Cortex of kidney (tissue), 1 donor: Measurements from ENCODE around the gene PIGH.
"Not testable (repeated sequence)": the region's sequence is repeated elsewhere in the genome, so short reads cannot be mapped to it uniquely, and the experiment has no call there.

Source experiments
- DNase-seq: peaks from one replicate; lab custom pipeline; 2025; lab: John Stamatoyannopoulos, UW

PIGH gene

DNA sequence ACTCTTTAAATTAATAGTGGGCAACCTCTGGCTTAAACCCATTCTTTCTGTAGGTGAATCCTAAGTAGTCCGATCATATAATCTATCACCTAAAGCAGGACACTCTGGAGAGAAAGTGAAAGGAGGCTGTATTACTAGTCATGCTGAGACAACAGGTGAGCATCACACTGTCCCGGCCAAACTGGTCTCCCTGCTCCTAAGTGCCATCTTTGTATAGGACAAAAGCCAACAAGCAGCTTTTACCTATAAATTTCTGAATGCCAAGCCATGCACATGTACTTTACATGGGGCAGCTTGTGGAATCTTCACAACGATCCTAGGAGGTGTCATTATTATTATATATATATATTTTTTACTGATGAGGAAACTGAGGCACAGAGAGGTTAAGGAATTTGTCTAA, 48.9 kb downstream of the PIGH start:
- DNase-seq, result no peak

DNA sequence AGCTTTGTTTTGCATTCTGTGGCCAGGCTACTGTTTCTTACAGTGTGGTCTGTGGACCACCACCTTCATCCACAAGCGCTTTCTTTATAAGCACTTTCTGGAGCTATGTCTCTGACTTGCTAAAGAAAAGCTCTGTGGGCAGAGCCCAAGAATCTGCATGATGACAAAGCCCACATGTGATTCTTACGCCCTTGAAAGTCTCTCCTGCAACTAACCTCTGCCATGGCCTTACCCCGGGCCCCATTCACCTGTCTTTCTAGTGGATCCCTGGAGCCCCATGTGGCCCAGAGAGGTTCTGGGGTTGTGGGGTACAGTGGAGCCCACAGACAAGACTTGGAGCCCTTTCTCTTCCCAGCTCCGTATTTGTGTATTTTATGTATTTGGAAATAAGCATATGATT, 50.3 kb downstream of the PIGH start:
- no peak for DNase-seq

DNA sequence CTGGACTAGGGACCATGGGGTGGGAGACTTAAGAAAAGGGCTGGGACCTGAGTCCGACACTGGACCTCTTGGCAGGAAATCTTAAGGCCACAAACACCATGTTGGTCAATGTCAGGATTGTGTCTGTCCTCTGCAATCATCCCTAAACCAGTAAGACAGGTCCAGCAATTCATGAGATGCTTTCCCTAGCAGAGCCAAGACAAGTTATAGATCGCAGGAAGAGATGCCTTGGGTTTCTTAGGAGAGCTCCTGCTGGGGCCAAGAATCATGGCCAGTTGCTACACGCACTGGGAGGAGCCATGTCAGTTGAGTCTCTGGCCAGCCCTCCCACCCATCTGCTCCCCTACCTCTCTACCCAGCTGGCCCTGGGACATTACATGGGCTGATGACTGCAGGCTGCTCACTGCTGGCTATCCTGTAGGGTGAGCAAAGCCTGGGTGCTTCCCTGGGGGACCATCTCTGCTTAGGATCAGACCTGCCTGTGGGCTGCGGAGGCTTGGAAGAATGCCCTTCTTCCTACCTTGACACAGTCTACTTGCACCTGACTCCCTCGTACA, 52.8 kb downstream of the PIGH start:
- no peak for DNase-seq

DNA sequence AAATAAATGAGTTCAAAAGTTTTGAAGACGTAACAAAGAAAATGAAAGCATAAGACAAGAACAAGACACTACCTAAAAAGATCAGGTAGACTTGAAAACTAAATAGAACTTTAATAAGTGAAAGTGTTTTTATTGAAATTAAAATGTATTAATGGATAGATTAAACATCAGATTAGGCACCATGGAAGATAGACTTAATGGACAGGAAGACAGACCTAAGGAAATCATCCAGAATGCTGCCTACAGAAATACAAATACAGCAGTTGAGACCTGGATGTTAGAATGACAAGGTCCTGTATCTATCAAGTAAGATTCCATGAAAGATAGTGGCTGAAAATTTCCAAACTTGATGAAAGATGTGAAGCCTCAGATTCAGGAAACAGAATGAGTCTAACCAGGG, 55.5 kb downstream of the PIGH start:
- DNase-seq, result no peak

DNA sequence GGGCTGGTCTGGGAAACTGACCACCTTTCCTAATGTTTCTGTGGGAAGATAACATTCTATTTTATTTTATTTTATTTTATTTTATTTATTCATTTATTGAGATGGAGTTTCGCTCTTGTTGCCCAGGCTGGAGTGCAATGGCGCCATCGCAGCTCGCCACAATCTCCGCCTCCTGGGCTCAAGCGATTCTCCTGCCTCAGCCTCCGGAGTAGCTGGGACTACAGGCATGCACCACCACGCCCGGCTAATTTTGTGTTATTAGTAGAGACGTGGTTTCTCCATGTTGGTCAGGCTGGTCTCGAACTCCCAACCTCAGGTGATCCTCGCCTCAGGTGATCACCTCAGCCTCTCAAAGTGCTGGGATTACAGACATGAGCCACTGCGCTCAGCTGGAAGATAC, 57.4 kb downstream of the PIGH start:
- DNase-seq, result not testable (repeated sequence)

DNA sequence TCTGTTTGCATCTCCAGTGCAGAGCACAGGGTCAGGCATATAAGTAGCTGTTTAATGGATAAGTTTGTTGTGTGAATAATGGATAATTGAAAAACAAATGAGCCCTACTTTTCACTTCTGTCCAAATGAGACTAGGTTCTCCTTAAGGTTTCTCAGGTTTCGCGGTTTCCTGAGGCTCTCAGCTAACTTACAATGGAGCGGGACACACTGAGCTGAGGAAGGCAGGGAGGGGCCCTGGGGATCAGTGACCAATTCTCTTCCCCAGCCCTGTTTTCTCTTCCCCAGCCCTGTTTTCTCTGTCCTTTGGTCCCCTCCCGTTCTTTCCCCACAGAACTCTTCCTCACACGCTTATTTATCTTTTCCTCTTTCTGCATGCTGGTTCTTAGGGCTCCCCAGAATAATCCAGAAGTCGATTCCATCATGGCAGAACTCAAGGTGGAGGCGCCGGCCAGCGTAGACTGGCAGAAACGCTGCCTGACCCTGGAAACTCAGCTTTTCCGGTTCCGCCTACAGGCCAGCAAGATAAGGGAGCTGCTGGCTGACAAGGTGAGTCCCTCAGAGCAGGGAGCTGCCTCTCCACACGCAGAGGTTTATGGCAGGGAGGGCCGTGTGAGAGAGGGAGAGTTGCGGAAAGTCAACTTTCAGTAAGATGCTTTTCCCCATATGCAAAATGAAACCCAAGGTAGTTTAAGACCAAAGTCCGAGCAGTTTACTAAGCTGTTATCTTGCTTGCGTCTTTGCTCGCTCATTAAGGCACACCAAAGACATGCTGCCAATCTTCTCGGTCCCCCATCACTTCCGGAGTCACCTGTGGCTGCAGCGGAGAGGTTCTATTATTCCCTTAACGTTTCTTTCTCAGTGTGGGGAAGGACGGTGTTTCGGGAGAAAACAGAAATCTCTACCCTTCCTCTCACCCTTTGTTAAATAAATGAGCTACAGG, 58.4 kb downstream of the PIGH start:
- no peak for DNase-seq
